COLO668 (cell line): ENCODE data around the gene MAP4K3.

Source experiments
- DNase-seq: peaks from one replicate; lab custom pipeline; 2025; ENCODE audit not compliant: unreplicated experiment; lab: John Stamatoyannopoulos, UW

MAP4K3 gene

GRCh38 chr2:39436592-39437521, at the start of gene MAP4K3:
MAP4K3 (minus strand) TSS chr2:39437285; CDS start chr2:39436987, 298 bp downstream.
- peak; percentile 95 for DNase-seq

GRCh38 chr2:39486071-39486470, 49.0 kb upstream of the MAP4K3 start:
- DNase-seq = no peak

- DNase-seq = no peak
Observed at GRCh38 chr2:39484620-39485495, 47.8 kb upstream of the MAP4K3 start.

GRCh38 chr2:39484206-39484605, 47.1 kb upstream of the MAP4K3 start:
- no peak for DNase-seq

- DNase-seq = no peak
Observed at GRCh38 chr2:39483534-39483933, 46.4 kb upstream of the MAP4K3 start.

- no peak for DNase-seq
Observed at GRCh38 chr2:39481611-39482010, 44.5 kb upstream of the MAP4K3 start.

GRCh38 chr2:39479696-39480095, 42.6 kb upstream of the MAP4K3 start:
- no peak for DNase-seq

- no peak for DNase-seq
Observed at GRCh38 chr2:39479053-39479670, 42.1 kb upstream of the MAP4K3 start.

GRCh38 chr2:39476524-39476923, 39.4 kb upstream of the MAP4K3 start:
- DNase-seq = no peak

GRCh38 chr2:39475006-39475405, 37.9 kb upstream of the MAP4K3 start:
- no peak for DNase-seq

GRCh38 chr2:39470580-39470979, 33.5 kb upstream of the MAP4K3 start:
- DNase-seq = no peak

- no peak for DNase-seq
Observed at GRCh38 chr2:39469807-39470206, 32.7 kb upstream of the MAP4K3 start.

- DNase-seq = no peak
Observed at GRCh38 chr2:39468579-39469451, 31.7 kb upstream of the MAP4K3 start.

GRCh38 chr2:39466311-39466710, 29.2 kb upstream of the MAP4K3 start:
- no peak for DNase-seq

- DNase-seq = no peak
Observed at GRCh38 chr2:39464864-39465263, 27.8 kb upstream of the MAP4K3 start.

- DNase-seq = no peak
Observed at GRCh38 chr2:39455826-39456225, 18.7 kb upstream of the MAP4K3 start.

GRCh38 chr2:39452396-39452795, 15.3 kb upstream of the MAP4K3 start:
- no peak for DNase-seq

GRCh38 chr2:39451954-39452353, 14.9 kb upstream of the MAP4K3 start:
- DNase-seq = no peak

- DNase-seq = no peak
Observed at GRCh38 chr2:39448169-39448502, 11.1 kb upstream of the MAP4K3 start.
